ENCODE results near the gene QRFP. TPM values are rescaled to one million over a fixed set of nuclear protein-coding genes. Genes with fewer than 3 reads are reported as not detected.

Gene QRFP
- total RNA-seq, 1 experiment from 2014 or later: not detected

- Histone ChIP-seq H3K27me3 (ENCODE audit: low read length) (no peaks in the 10 kb centered on the region), H3K4me1 (ENCODE audit: insufficient read depth, low read length) (no peaks in the 10 kb centered on the region; the same call in 1 of the 2 replicates), H3K27ac (ENCODE audit: low read length) (no peak overlapping the region), H3K4me3 (ENCODE audit: low read length) (no peak overlapping the region), H4K20me1 (ENCODE audit: low read length) (no peaks in the 10 kb centered on the region), H3K79me2 (ENCODE audit: low read length) (peaks cover 13% of the 10 kb centered on the region), H3K9me3 (ENCODE audit: low read length) (no peaks in the 10 kb centered on the region), H3K36me3 (ENCODE audit: low read depth, low read length) (peaks cover 6% of the 10 kb centered on the region), H3F3A (ENCODE audit: low read length, unreplicated experiment) (no peaks in the 10 kb centered on the region), H3K9me2 (replicated peaks; ENCODE audit: low read length) (no peaks in the 10 kb centered on the region), H2AFZ (ENCODE audit: low read length) (no peak overlapping the region), H3K9ac (ENCODE audit: low read length) (no peak overlapping the region), H3K4me2 (ENCODE audit: low read length) (no peak overlapping the region)
- ATAC-seq (no peak), DNase-seq (no peak)
- POLR2A ChIA-PET (ENCODE audit: unreplicated experiment): no interaction called here
- CTCF ChIA-PET: interaction anchor here (0.6 kb wide), 1 partner anchor 156 kb away, joined by 3 read pairs; no protein-coding TSS in a partner anchor
- intact Hi-C loops (cut with micrococcal nuclease): no loop called here
- TF ChIP-seq EZH2phosphoT487 (IDR thresholded peaks at IDR 0.05; ENCODE audit: borderline replicate concordance, low read length) (no peak), EZH2 (IDR thresholded peaks at IDR 0.05; ENCODE audit: low read length, unreplicated experiment) (no peak), CTCF (conservative IDR thresholded peaks at IDR 0.05; ENCODE audit: low read depth, low read length) (no peak)
- no TSS peak for BruUV-seq (replicated peaks)
Observed at GRCh38 chr9:130856474-130856873, 40.1 kb downstream of the QRFP start.

- TF ChIP-seq EZH2phosphoT487 (IDR thresholded peaks at IDR 0.05; ENCODE audit: borderline replicate concordance, low read length): no peak
- TF ChIP-seq CTCF (conservative IDR thresholded peaks at IDR 0.05; ENCODE audit: low read depth, low read length): 0 out of 2 replicates have a peak, but pooled peaks have one; percentile 18
- TF ChIP-seq EZH2 (IDR thresholded peaks at IDR 0.05; ENCODE audit: low read length, unreplicated experiment): no peak
- no peak overlapping the region for H3K9ac ChIP-seq (ENCODE audit: low read length)
- intact Hi-C loops (cut with micrococcal nuclease): no loop called here
- no peak overlapping the region for H3K4me2 ChIP-seq (ENCODE audit: low read length)
- no peaks in the 10 kb centered on the region; the same call in 1 of the 2 replicates for H3K4me1 ChIP-seq (ENCODE audit: insufficient read depth, low read length)
- H3K79me2 ChIP-seq (ENCODE audit: low read length): peaks cover 29% of the 10 kb centered on the region
- peaks cover 6% of the 10 kb centered on the region for H3K36me3 ChIP-seq (ENCODE audit: low read depth, low read length)
- DNase-seq (no peak), ATAC-seq (no peak)
- no peaks in the 10 kb centered on the region for H3K9me3 ChIP-seq (ENCODE audit: low read length)
- CTCF ChIA-PET: no interaction called here
- BruUV-seq (replicated peaks): no TSS peak
- no peaks in the 10 kb centered on the region for H4K20me1 ChIP-seq (ENCODE audit: low read length)
- H2AFZ ChIP-seq (ENCODE audit: low read length): no peak overlapping the region
- H3K9me2 ChIP-seq (replicated peaks; ENCODE audit: low read length): no peaks in the 10 kb centered on the region
- POLR2A ChIA-PET (ENCODE audit: unreplicated experiment): no interaction called here
- no peak overlapping the region for H3K4me3 ChIP-seq (ENCODE audit: low read length)
- H3K27ac ChIP-seq (ENCODE audit: low read length): no peak overlapping the region
- H3K27me3 ChIP-seq (ENCODE audit: low read length): no peaks in the 10 kb centered on the region
- H3F3A ChIP-seq (ENCODE audit: low read length, unreplicated experiment): no peaks in the 10 kb centered on the region
Observed at GRCh38 chr9:130854835-130855234, 41.8 kb downstream of the QRFP start.

GRCh38 chr9:130854092-130854491 is 42.5 kb downstream of the QRFP start:
- DNase-seq (no peak), ATAC-seq (no peak)
- Histone ChIP-seq H3K4me3 (ENCODE audit: low read length) (no peak overlapping the region), H3K36me3 (ENCODE audit: low read depth, low read length) (peaks cover 6% of the 10 kb centered on the region), H3K79me2 (ENCODE audit: low read length) (peaks cover 37% of the 10 kb centered on the region), H3K9me3 (ENCODE audit: low read length) (no peaks in the 10 kb centered on the region), H3F3A (ENCODE audit: low read length, unreplicated experiment) (no peaks in the 10 kb centered on the region), H4K20me1 (ENCODE audit: low read length) (no peaks in the 10 kb centered on the region), H3K27ac (ENCODE audit: low read length) (no peak overlapping the region), H3K27me3 (ENCODE audit: low read length) (no peaks in the 10 kb centered on the region), H3K4me1 (ENCODE audit: insufficient read depth, low read length) (no peaks in the 10 kb centered on the region; the same call in 1 of the 2 replicates), H3K9ac (ENCODE audit: low read length) (no peak overlapping the region), H2AFZ (ENCODE audit: low read length) (no peak overlapping the region), H3K9me2 (replicated peaks; ENCODE audit: low read length) (no peaks in the 10 kb centered on the region), H3K4me2 (ENCODE audit: low read length) (no peak overlapping the region)
- intact Hi-C loops (cut with micrococcal nuclease): no loop called here
- POLR2A ChIA-PET (ENCODE audit: unreplicated experiment): no interaction called here
- TF ChIP-seq EZH2phosphoT487 (IDR thresholded peaks at IDR 0.05; ENCODE audit: borderline replicate concordance, low read length): no peak
- no peak for TF ChIP-seq EZH2 (IDR thresholded peaks at IDR 0.05; ENCODE audit: low read length, unreplicated experiment)
- no peak for TF ChIP-seq CTCF (conservative IDR thresholded peaks at IDR 0.05; ENCODE audit: low read depth, low read length)
- CTCF ChIA-PET: interaction anchor here (0.7 kb wide), 1 partner anchor 299 kb away, joined by 3 read pairs; no protein-coding TSS in a partner anchor
- no TSS peak for BruUV-seq (replicated peaks)
